Natural killer cell (primary cell): ENCODE measurements around the gene TSSK2. TPM values are rescaled to one million over a fixed set of nuclear protein-coding genes. Genes with fewer than 3 reads are reported as not detected.

Source experiments
- ATAC-seq, 3 donors: fragments of 150-1000 bp in 2 of 3; fragments of 200-7000 bp in 1 of 3; cut with Tn5 transposase; 1 replicate in 1 of 3; 2 replicates in 2 of 3; pipeline ENCODE4 v1.10.0; 2021; ENCODE audit warnings: mild to moderate bottlenecking in 2 of 3, moderate library complexity in 2 of 3
- DNase-seq, 2 donors: peaks; one replicate each; pipeline versions ENCODE4 v3.0.0 to v3.0.0-alpha.2; 2013 to 2021; ENCODE audit warnings: mixed read lengths in 1 of 2
- H3K27ac ChIP-seq: one replicate; pipeline ENCODE4 v1.5.1; 2013; ENCODE audit warnings: mild to moderate bottlenecking, low read length
- H3K27me3 ChIP-seq: one replicate; pipeline ENCODE4 v1.6.1; 2013; ENCODE audit warnings: low read length; ENCODE audit not compliant: control insufficient read depth, insufficient read depth
- H3K36me3 ChIP-seq: one replicate; pipeline ENCODE4 v1.6.1; 2013; ENCODE audit warnings: low read length; ENCODE audit not compliant: control insufficient read depth, insufficient read depth
- H3K4me1 ChIP-seq: one replicate; pipeline ENCODE4 v1.6.1; 2013; ENCODE audit warnings: low read length; ENCODE audit not compliant: control insufficient read depth, insufficient read depth
- H3K4me3 ChIP-seq: one replicate; pipeline ENCODE4 v1.5.1; 2013; ENCODE audit warnings: low read length
- H3K9me3 ChIP-seq: one replicate; pipeline ENCODE4 v1.6.1; 2013; ENCODE audit warnings: low read length; ENCODE audit not compliant: control insufficient read depth, insufficient read depth
- H3K27ac Mint-ChIP-seq, 2 donors: one replicate each; pipeline ENCODE4 v1.8.0; 2022; ENCODE audit warnings: mild to moderate bottlenecking in 2 of 2, mixed read lengths in 2 of 2, moderate library complexity in 1 of 2
- H3K27me3 Mint-ChIP-seq, 2 donors: one replicate each; pipeline ENCODE4 v1.8.0; 2022; ENCODE audit warnings: low read depth in 2 of 2, mixed read lengths in 2 of 2
- H3K36me3 Mint-ChIP-seq: one replicate; pipeline ENCODE4 v1.8.0; 2022; ENCODE audit warnings: mixed read lengths
- H3K4me1 Mint-ChIP-seq, 2 donors: one replicate each; pipeline ENCODE4 v1.8.0; 2022; ENCODE audit warnings: mixed read lengths in 2 of 2
- H3K4me3 Mint-ChIP-seq: one replicate; pipeline ENCODE4 v1.8.0; 2022; ENCODE audit warnings: mild to moderate bottlenecking, moderate library complexity, mixed read lengths
- H3K9me3 Mint-ChIP-seq, 2 donors: one replicate each; pipeline ENCODE4 v1.8.0; 2022; ENCODE audit warnings: mixed read lengths in 2 of 2
- CTCF ChIP-seq: fragments of 200-600 bp; IDR thresholded peaks from one replicate; pipeline ENCODE4 v1.8.0; 2022; ENCODE audit warnings: antibody characterized with exemption
- WGBS: methylation state at CpG from one replicate; pipeline ENCODE4 v1.1.7; 2013; ENCODE audit warnings: missing lambda C conversion rate; ENCODE audit not compliant: insufficient coverage; 5-methylcytosine and 5-hydroxymethylcytosine counted together
- intact Hi-C: fragments of 100-400 bp; cut with micrococcal nuclease; formaldehyde crosslinking; loops from one replicate; pipeline ENCODE4 v1.14.2; 2022
- total RNA-seq, 4 donors: library from RNA; stranded (reverse); fragments of 120-200 nt in 1 of 4; gene quantifications; one replicate each; pipeline versions ENCODE4 v1.2.3 to v1.2.4, GENCODE V29; 2013 to 2022

Gene TSSK2
- total RNA-seq, 3 donors from 2014 or later (not counting 1 experiment from before 2014, with no cell fraction given) = not detected

- Histone ChIP-seq H3K4me3 (no peak overlapping the region), H3K4me1 (peaks cover 31% of the 10 kb centered on the region), H3K36me3 (no peaks in the 10 kb centered on the region), H3K27me3 (peaks cover 20% of the 10 kb centered on the region), H3K27ac (no peak overlapping the region), H3K9me3 (no peaks in the 10 kb centered on the region)
- ATAC-seq (no peak), DNase-seq (no peak)
- intact Hi-C loops = no loop called here
- Mint-ChIP-seq H3K36me3 (no peaks in the 10 kb centered on the region), H3K9me3 (no peaks in the 10 kb centered on the region), H3K4me3 (no peak overlapping the region), H3K27me3 (peaks cover 23 to 34% of the 10 kb centered on the region in 2 donors), H3K27ac (no peak overlapping the region), H3K4me1 (peaks cover 18 to 33% of the 10 kb centered on the region in 2 donors)
- WGBS = 82% methylated on average over 17 of the region's 17 CpGs
- no peak for TF ChIP-seq CTCF
Observed at GRCh38 chr22:19168088-19168890, 37.2 kb downstream of the TSSK2 start.

DNA sequence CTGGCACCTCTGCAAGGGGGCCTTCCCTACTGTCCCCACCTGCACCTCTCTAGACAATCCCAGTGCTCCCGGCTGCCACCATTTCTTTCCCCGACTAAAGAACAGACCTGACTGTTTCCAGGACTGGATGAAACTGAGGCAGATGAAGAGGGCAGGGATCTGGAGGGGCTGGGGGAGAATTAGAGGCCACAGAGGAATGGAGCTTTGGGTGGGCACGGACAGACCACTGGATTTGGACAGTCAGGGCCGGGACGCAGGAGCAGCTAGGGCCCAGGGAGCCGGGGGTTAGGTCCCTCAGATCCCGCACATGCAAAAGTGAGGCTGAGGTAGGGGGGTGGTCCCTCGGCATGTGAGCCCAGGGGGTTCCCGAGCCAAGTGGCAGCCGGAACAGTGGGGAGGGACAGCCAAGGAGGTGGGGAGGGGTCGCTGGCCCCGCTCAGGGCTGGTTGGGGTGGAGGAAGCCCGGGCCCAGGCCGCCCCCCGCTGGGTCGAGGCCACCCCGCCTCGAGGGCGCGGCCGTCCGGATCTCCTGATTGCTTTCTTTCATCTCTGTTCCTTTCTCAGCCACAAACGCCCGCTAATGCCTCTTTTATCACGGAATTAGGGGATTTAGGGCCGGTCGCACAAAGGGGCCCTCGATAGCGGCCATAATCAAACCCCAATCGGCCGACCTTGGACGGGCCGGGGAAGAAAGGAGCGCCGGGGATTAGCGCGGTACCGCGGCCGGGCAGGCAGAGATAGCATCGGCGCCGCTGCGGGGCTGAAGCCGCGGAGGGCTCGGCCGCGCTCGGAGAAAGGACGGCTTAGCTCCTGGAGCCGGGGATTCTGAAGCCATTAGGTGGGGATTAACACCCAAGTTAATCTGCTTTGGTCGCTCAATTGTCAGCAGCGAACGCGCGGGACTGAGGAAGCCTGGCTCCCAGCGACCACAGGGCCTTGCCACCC is 38.2 kb downstream of the TSSK2 start:
- no peak overlapping the region for H3K27ac ChIP-seq
- intact Hi-C loops = no loop called here
- H3K36me3 ChIP-seq = no peaks in the 10 kb centered on the region
- Mint-ChIP-seq H3K4me1 (peaks cover 18 to 36% of the 10 kb centered on the region in 2 donors), H3K27ac (no peak overlapping the region), H3K4me3 (peak overlapping the region; percentile 62), H3K27me3 (peaks cover 23 to 32% of the 10 kb centered on the region in 2 donors), H3K36me3 (no peaks in the 10 kb centered on the region), H3K9me3 (no peaks in the 10 kb centered on the region)
- 9% methylated on average over 58 of the region's 58 CpGs for WGBS
- no peak for TF ChIP-seq CTCF
- no peak for DNase-seq
- no peaks in the 10 kb centered on the region for H3K9me3 ChIP-seq
- no peak for ATAC-seq
- H3K4me3 ChIP-seq = no peak overlapping the region
- H3K4me1 ChIP-seq = peaks cover 41% of the 10 kb centered on the region
- peaks cover 20% of the 10 kb centered on the region for H3K27me3 ChIP-seq

- intact Hi-C loops = no loop called here
- no peak for ATAC-seq
- peaks cover 47% of the 10 kb centered on the region for H3K4me1 ChIP-seq
- H3K27ac ChIP-seq = no peak overlapping the region
- 66% methylated on average over 7 of the region's 7 CpGs for WGBS
- no peaks in the 10 kb centered on the region for H3K36me3 ChIP-seq
- Mint-ChIP-seq H3K4me3 (peak overlapping the region; percentile 93), H3K27me3 (peaks cover 23 to 32% of the 10 kb centered on the region in 2 donors), H3K36me3 (no peaks in the 10 kb centered on the region), H3K4me1 (peaks cover 18 to 36% of the 10 kb centered on the region in 2 donors), H3K9me3 (no peaks in the 10 kb centered on the region), H3K27ac (peak overlapping the region in 1 of 2 donors; percentile 94)
- no peaks in the 10 kb centered on the region for H3K9me3 ChIP-seq
- H3K4me3 ChIP-seq = no peak overlapping the region
- DNase-seq = no peak
- no peak for TF ChIP-seq CTCF
- H3K27me3 ChIP-seq = peaks cover 20% of the 10 kb centered on the region
Observed at GRCh38 chr22:19169947-19170318, 38.8 kb downstream of the TSSK2 start.
